ENCODE results near the gene RBM5. TPM values are rescaled to one million over a fixed set of nuclear protein-coding genes. Genes with fewer than 3 reads are reported as not detected.
A peak's percentile ranks its signal among the peaks of the same experiment; 100 is the strongest.

The RBM5 gene
- total and polyA plus RNA-seq, 8 donors = 25.0 to 464 (median 256) TPM

GRCh38 chr3:50050361-50050760, 38.4 kb upstream of the RBM5 start:
- Histone ChIP-seq H3K9me3 (no peaks in the 10 kb centered on the region), H3K27me3 (no peaks in the 10 kb centered on the region), H3K27ac (no peak overlapping the region), H3K4me1 (peaks cover 0 to 3% (median 0%) of the 10 kb centered on the region in 4 donors), H3K36me3 (peaks cover 0 to 96% (median 86%) of the 10 kb centered on the region in 4 donors), H3K4me3 (no peak overlapping the region)
- intact Hi-C loops (cut with DNase I; ENCODE audit: low total_unique reads) = no loop called here
- TF ChIP-seq POLR2AphosphoS5 (IDR thresholded peaks at IDR 0.05) (no peak), CTCF (IDR thresholded peaks at IDR 0.05) (no peak), EP300 (IDR thresholded peaks at IDR 0.05) (no peak), POLR2A (IDR thresholded peaks at IDR 0.05) (no peak)
- DNase-seq = peak in 1 of 2 donors; percentile 3

GRCh38 chr3:50057756-50058155, 31.0 kb upstream of the RBM5 start:
- DNase-seq = no peak
- TF ChIP-seq POLR2A (IDR thresholded peaks at IDR 0.05) (no peak), EP300 (IDR thresholded peaks at IDR 0.05) (no peak), CTCF (IDR thresholded peaks at IDR 0.05) (no peak), POLR2AphosphoS5 (IDR thresholded peaks at IDR 0.05) (no peak)
- Histone ChIP-seq H3K27me3 (no peaks in the 10 kb centered on the region), H3K9me3 (no peaks in the 10 kb centered on the region), H3K27ac (no peak overlapping the region), H3K4me1 (no peaks in the 10 kb centered on the region), H3K36me3 (peaks cover 40 to 100% (median 99%) of the 10 kb centered on the region in 4 donors), H3K4me3 (no peak overlapping the region)
- intact Hi-C loops (cut with DNase I; ENCODE audit: low total_unique reads) = no loop called here
- WGBS, 5 donors = 93 to 96% (median 94%) methylated on average over 6 of the region's 6 CpGs

- H3K9me3 ChIP-seq = no peaks in the 10 kb centered on the region
- no peak overlapping the region for H3K27ac ChIP-seq
- TF ChIP-seq EP300 (IDR thresholded peaks at IDR 0.05) (no peak), POLR2AphosphoS5 (IDR thresholded peaks at IDR 0.05) (no peak), CTCF (IDR thresholded peaks at IDR 0.05) (no peak), POLR2A (IDR thresholded peaks at IDR 0.05) (no peak)
- peaks cover 88 to 100% (median 100%) of the 10 kb centered on the region in 4 donors for H3K36me3 ChIP-seq
- H3K4me1 ChIP-seq = no peaks in the 10 kb centered on the region
- intact Hi-C loops (cut with DNase I; ENCODE audit: low total_unique reads) = no loop called here
- H3K4me3 ChIP-seq = no peak overlapping the region
- DNase-seq = no peak
- WGBS, 5 donors = 83 to 96% (median 92%) methylated on average over 2 of the region's 2 CpGs
- no peaks in the 10 kb centered on the region for H3K27me3 ChIP-seq
These were observed 20.6 kb upstream of the RBM5 start for GRCh38 chr3:50068134-50068533.

- no peaks in the 10 kb centered on the region for H3K9me3 ChIP-seq
- no peaks in the 10 kb centered on the region for H3K4me1 ChIP-seq
- no peak overlapping the region for H3K4me3 ChIP-seq
- H3K36me3 ChIP-seq = peaks cover 36 to 54% (median 50%) of the 10 kb centered on the region in 4 donors
- no peak overlapping the region for H3K27ac ChIP-seq
- DNase-seq = no peak
- H3K27me3 ChIP-seq = no peaks in the 10 kb centered on the region
- no peak for TF ChIP-seq CTCF (IDR thresholded peaks at IDR 0.05)
- TF ChIP-seq POLR2AphosphoS5 (IDR thresholded peaks at IDR 0.05) = no peak
- no peak for TF ChIP-seq POLR2A (IDR thresholded peaks at IDR 0.05)
- TF ChIP-seq EP300 (IDR thresholded peaks at IDR 0.05) = no peak
- intact Hi-C loops (cut with DNase I; ENCODE audit: low total_unique reads) = no loop called here
- WGBS, 5 donors = 81 to 100% (median 97%) methylated on average over 1 of the region's 1 CpG
These were observed 10.6 kb upstream of the RBM5 start for GRCh38 chr3:50078091-50078490.
